GM18907 (cell line): ENCODE results near the gene ARHGAP32.

Source experiments
- ATAC-seq: cut with Tn5 transposase; IDR thresholded peaks from one replicate; pipeline ENCODE4 v1.9.1; 2021; ENCODE audit warnings: mild to moderate bottlenecking, moderate library complexity; ENCODE audit not compliant: unreplicated experiment

ARHGAP32 gene

GRCh38 chr11:129192150-129192549 lies at the start of gene ARHGAP32:
Gene ARHGAP32, minus strand, starts transcription at chr11:129192325. Its CDS starts 127 bp downstream, at chr11:129192198.
- ATAC-seq = no peak

GRCh38 chr11:129239207-129239606 lies 47.1 kb upstream of the ARHGAP32 start:
- ATAC-seq = no peak

DNA sequence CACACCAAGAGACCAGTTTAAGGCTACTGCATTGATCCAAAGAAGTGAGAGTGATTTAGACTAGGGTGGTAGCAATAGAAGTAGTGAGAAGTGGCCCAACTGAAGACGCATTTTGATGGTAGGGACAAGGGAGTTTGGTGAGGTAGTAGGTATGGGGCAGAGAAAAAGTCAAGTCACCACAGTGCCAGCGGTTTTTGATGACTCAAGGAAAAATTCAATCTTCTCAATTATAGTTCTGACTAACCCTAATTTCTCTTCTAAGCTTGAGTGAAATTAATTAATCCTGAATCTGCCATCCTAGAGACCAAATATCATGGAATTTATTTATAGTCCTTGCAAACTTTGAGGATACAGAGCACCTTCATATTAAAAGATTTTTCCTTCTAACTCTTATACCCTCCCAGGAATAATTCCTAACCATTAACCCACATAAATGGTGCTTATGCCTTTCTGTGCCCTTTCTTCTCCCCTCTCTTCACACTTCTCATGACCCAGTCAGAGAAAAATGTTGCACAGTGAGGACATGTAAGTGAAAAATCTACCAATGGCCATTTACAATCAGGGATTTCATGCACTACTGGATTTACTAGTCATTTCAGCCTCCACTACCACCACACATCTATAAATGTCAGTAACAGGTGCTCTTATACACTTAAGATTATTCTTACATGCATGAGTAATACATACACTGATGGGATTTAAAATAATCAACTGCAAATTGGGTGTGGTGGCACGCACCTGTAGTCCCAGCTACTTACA lies 45.9 kb upstream of the ARHGAP32 start:
- peak; percentile 43 for ATAC-seq

- ATAC-seq = no peak
These were observed 45.3 kb upstream of the ARHGAP32 start for GRCh38 chr11:129237456-129237855.

DNA sequence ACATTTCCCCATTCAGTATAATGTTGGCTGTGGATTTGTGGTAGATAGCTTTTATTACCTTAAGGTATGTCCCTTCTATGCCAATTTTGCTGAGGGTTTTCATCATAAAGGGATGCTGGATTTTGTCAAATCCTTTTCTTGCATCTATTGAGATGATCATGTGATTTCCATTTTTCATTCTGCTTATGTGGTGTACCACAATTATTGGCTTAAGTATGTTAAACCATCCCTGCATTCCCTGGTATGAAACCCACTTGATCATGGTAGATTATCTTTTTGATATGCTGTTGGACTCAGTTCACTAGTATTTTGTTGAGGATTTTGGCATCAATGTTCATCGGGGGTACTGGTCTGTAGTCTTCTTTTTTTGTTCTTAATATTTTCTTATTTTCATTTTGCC lies 44.7 kb upstream of the ARHGAP32 start:
- no peak for ATAC-seq

- ATAC-seq = no peak
These were observed 42.9 kb upstream of the ARHGAP32 start for GRCh38 chr11:129234978-129235377.

GRCh38 chr11:129230006-129230405 lies 37.9 kb upstream of the ARHGAP32 start:
- no peak for ATAC-seq

- no peak for ATAC-seq
These were observed 34.2 kb upstream of the ARHGAP32 start for GRCh38 chr11:129226207-129226798.

GRCh38 chr11:129225190-129225589 lies 33.1 kb upstream of the ARHGAP32 start:
- ATAC-seq = no peak

DNA sequence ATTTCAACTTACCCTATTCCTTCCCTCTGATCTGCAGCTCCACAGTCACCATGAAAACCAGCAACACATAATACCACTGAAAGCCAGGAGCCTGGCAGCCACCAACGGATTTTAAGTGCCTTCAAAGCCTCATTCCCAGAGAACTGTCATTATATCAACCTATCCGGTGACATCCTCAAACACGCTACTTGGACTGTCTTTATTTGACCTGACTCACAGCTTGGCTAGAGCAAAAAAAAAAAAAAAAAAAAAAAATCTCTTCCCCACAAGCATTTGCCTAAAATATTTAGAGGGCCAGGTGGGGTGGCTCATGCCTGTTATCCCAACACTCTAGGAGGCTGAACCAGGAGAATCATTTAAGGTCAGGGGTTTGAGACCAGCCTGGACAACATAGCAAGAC lies 32.4 kb upstream of the ARHGAP32 start:
- no peak for ATAC-seq

DNA sequence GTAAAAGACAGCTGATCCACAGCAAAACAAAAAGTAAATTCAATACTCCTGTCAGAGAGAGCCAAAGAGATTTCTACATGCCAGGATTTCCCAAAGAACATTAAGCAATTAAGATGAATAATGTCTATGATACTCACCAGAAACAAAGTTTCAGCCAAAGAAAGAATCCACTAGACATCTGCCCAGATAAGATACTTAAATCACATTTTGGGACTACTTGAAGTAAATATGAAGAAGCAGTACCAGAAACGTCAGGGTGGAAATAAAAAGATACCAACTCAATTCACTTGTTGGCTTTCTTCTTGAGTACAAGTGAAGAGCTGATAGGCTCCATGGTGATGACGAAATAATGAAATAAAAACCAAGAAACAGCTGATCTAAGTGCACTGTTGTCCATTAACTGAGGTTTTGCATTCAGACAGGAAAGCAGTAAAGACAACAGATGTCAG lies 31.6 kb upstream of the ARHGAP32 start:
- no peak for ATAC-seq

- ATAC-seq = no peak
These were observed 31.1 kb upstream of the ARHGAP32 start for GRCh38 chr11:129223260-129223659.

- no peak for ATAC-seq
These were observed 30.0 kb upstream of the ARHGAP32 start for GRCh38 chr11:129222158-129222557.

GRCh38 chr11:129215506-129216245 lies 23.6 kb upstream of the ARHGAP32 start:
- no peak for ATAC-seq

GRCh38 chr11:129214710-129215295 lies 22.7 kb upstream of the ARHGAP32 start:
- ATAC-seq = no peak

DNA sequence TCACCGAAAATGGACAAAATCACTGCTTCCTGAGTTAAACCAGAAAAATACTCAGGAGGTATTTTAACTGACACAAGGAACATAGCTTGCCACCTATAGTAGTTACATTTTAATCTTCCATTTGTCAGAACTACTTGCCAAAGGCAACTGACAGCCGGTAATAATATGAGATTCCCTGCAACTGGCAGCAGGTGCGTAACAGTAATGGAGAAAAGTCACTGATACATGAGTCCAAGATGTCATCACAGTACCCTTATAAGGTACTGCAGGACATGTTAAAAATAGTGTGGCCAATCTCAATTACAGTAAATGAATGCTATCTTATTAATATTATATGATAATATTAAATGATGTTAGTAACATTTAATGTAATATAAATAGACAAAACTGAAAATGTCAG lies 21.1 kb upstream of the ARHGAP32 start:
- no peak for ATAC-seq

GRCh38 chr11:129211397-129211796 lies 19.3 kb upstream of the ARHGAP32 start:
- no peak for ATAC-seq

- ATAC-seq = no peak
These were observed 18.7 kb upstream of the ARHGAP32 start for GRCh38 chr11:129210831-129211181.

GRCh38 chr11:129209891-129210830 lies 18.0 kb upstream of the ARHGAP32 start:
- ATAC-seq = no peak

GRCh38 chr11:129208863-129209262 lies 16.7 kb upstream of the ARHGAP32 start:
- no peak for ATAC-seq
